GM21367 (cell line): ENCODE results near the gene EFR3B.

Experiments used
- ATAC-seq: cut with Tn5 transposase; IDR thresholded peaks from one replicate; pipeline ENCODE4 v1.9.1; 2021; ENCODE audit not compliant: unreplicated experiment

Gene EFR3B

GRCh38 chr2:25035537-25036220 lies 6.2 kb upstream of the EFR3B start:
- ATAC-seq, result no peak

GRCh38 chr2:25036221-25036559 lies 5.7 kb upstream of the EFR3B start:
- ATAC-seq, result no peak

GRCh38 chr2:25039126-25039525 lies 2.8 kb upstream of the EFR3B start:
- no peak for ATAC-seq

- peak; percentile 7 for ATAC-seq
Observed at GRCh38 chr2:25041307-25041927, 459 bp upstream of the EFR3B start.

- no peak for ATAC-seq
Observed at GRCh38 chr2:25042321-25043240, 705 bp downstream of the EFR3B start.

GRCh38 chr2:25043241-25043867 lies 1.5 kb downstream of the EFR3B start:
- no peak for ATAC-seq

GRCh38 chr2:25044011-25044410 lies 2.1 kb downstream of the EFR3B start:
- ATAC-seq, result no peak

- ATAC-seq, result no peak
Observed at GRCh38 chr2:25044990-25045389, 3.1 kb downstream of the EFR3B start.

GRCh38 chr2:25049422-25049821 lies 7.5 kb downstream of the EFR3B start:
- ATAC-seq, result no peak

GRCh38 chr2:25050128-25050527 lies 8.3 kb downstream of the EFR3B start:
- no peak for ATAC-seq

GRCh38 chr2:25053041-25053440 lies 11.2 kb downstream of the EFR3B start:
- ATAC-seq, result no peak

- ATAC-seq, result no peak
Observed at GRCh38 chr2:25054720-25055119, 12.8 kb downstream of the EFR3B start.

GRCh38 chr2:25055376-25055920 lies 13.6 kb downstream of the EFR3B start:
- no peak for ATAC-seq

- no peak for ATAC-seq
Observed at GRCh38 chr2:25056098-25056821, 14.4 kb downstream of the EFR3B start.

- no peak for ATAC-seq
Observed at GRCh38 chr2:25062511-25062917, 20.6 kb downstream of the EFR3B start.

GRCh38 chr2:25063876-25064660 lies 22.2 kb downstream of the EFR3B start:
- ATAC-seq, result no peak

GRCh38 chr2:25065768-25066167 lies 23.9 kb downstream of the EFR3B start:
- ATAC-seq, result no peak

- no peak for ATAC-seq
Observed at GRCh38 chr2:25066455-25066854, 24.6 kb downstream of the EFR3B start.

GRCh38 chr2:25068217-25068616 lies 26.3 kb downstream of the EFR3B start:
- ATAC-seq, result no peak

- ATAC-seq, result no peak
Observed at GRCh38 chr2:25071966-25072365, 30.1 kb downstream of the EFR3B start.
